KG1 (cell line): ENCODE measurements around the gene ZNF593.

ENCODE experiments used
- DNase-seq: peaks from one replicate; lab custom pipeline; 2025; lab: John Stamatoyannopoulos, UW

Gene ZNF593

DNA sequence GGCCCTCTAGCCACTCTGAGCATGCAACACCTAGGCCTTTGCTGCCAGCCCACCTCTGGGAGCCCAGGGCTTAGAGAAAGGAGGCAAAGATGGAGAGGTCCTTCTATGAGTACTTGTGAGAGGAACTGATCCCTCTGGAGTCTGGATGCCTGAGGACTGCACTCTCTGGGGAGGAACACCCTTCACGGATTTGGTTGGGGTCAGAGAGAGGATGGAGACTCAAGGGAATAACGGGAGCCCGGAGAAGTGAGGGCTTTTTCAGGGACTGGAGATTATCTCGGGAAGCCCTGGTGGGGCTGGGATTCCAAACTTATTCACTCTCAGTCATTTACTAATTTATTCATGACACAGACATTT is 532 bp upstream of the ZNF593 start:
- DNase-seq, result no peak

DNA sequence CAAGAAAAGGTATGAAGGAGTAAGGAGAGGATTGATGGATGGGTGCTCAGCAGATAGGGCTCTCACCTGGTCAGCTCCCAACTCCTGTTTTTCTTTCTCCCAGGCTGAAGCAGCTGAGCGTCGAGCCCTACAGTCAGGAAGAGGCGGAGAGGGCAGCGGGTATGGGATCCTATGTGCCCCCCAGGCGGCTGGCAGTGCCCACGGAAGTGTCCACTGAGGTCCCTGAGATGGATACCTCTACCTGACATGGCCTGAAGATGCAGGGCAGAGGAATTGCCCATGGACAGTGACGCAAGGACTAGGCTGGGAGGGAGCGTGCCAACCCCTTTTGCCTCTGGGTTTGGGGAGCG is 739 bp downstream of the ZNF593 start:
- no peak for DNase-seq

DNA sequence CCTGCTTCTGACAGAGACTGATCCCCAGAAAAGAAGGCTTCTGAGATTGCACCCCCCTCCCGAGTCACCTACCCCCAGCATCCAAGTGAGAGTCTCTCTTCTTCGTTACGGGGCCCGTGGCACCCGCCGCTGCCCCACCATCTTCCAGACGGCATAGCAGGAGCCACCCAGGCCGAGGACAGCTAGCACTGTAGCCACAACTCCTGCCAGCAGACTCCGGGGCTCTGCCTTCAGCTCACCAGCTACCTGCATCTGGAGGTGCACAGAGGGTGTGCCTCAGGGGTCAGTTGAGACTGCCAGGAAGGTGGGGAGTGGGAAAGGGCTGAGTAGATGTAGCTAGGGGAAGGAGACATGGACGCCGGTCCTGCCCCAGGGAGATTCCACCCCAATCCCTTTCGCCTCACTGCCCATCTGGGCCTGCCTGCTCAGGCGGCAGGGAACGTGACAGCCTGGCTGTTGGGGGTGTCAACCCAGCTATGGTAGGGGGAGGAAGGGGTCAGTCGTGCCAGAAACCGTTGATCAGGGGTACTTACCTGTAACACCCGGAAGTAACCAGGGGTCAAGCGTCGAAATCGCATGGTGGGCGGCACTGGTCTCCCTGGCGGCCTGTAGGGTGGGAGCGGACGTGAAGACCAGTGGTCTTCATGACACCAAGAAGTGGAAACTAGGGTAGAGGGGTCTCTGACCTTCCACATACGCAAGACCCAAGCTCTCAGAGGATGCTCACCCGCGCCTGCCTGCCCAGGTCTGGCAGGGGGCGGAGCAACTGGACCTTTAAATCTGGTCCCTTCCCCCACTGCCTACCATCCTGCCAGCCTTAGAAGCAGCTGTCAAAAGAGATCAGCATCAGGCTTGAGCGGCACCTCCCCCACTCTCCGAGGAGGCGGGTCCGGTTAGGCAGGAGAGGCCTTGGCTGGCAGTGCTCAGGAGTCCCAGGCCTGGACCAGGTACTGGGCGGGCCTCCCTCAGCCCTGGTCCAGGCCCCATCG is 1.7 kb downstream of the ZNF593 start, which contains the start of gene ZNF593OS:
Gene ZNF593OS (minus strand): TSS at position 749 of the 989 bp plus-strand sequence. CDS start 171 bp downstream, at position 578.
- DNase-seq, result no peak

DNA sequence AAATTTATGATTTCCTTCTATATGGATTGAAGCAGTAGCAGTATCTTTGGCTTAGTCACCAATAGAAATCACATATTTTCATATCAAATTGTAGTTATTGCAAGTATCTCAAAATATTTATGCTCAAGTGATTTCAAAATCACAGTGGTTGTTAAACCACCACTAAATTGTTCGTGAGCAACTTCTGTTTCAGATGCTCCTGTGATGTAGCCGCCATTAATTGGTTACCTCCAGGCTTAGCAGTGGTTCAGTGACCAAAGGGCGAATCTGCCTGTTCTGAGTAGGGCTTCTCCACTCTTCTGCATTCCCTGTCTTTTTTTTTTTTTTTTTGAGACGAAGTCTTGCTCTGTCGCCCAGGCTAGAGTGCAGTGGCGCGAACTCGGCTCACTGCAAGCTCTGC is 5.6 kb downstream of the ZNF593 start:
- DNase-seq, result no peak

GRCh38 chr1:26177182-26177684 is 7.5 kb downstream of the ZNF593 start, which contains the start of gene CNKSR1:
CNKSR1 (plus strand) TSS chr1:26177491; CDS start chr1:26177548, 57 bp downstream.
- DNase-seq, result no peak

DNA sequence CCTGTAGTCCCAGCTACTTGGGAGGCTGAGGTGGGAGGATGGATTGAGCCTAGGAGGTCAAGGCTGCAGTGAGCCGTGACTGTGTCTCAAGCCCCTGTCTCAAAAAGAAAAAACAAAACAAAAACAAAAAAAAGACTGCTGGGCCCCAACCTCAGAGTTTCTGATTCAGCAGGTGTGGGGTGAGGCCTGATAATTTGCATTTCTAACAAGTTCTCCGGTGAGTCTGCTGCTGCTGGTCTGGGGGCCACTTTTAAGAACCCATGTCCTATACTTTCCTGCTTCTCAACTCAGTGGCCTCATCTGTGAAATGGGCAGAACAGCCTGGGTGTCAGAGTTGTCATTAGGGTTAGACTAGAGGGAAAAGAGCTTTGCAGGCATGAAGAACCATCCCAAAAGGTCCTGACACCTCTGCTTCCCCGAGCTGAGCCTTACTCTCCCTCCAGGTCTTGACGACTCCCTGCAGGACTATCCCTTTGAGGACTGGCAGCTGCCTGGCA is 10.3 kb downstream of the ZNF593 start:
- DNase-seq, result no peak

DNA sequence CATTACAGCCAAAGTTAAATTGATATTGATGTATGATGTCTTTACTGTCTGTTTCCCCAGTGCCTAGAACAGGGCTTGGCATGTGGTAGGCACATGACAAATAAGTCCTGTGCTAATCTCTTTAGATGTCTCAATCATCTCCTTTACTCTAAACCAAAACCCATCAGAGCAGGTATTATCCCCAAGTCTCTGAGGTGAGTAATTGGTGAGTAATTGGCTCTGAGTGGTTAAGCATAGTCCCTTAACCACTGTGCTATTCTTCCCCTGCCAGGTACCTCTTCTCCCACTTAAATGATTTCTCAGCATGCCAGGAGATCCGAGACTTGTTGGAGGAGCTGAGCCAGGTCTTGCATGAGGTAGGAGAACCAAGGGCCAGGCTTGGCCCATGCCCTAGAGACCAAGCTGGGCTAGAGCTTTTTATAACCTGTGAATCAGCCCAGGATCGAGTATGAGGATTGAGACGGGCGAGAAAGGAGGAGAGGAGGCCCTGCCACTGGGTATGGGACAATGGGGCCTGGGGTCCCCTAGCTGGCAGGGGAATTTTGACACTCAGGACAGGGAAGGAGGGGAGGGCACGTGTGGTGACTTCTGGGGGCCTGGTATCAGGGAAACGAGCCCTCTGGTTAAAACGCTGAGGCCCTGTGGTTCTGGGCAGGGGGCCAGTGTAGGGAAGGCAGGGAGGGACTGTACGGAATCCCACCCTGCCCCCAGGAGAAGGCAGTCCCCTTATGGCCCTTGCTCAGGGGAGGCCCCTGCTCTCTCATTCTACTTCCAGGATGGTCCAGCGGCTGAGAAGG is 12.1 kb downstream of the ZNF593 start:
- no peak for DNase-seq

DNA sequence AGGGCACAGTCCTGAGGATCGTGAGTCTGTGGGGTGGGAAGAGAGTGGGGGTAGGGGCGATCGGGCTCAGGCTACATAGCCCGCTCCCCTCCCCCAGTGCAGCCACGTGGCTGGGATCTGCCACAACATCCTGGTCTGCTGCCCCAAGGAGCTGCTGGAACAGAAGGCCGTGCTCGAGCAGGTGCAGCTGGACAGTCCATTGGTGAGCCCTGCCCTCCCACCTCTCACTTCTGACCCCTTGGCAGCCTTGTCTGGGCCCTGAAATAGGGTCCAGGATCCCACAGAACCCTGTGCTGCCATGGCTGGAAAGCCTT is 12.6 kb downstream of the ZNF593 start:
- DNase-seq, result no peak

GRCh38 chr1:26184086-26184485 is 14.4 kb downstream of the ZNF593 start:
- no peak for DNase-seq

GRCh38 chr1:26184883-26185282 is 15.2 kb downstream of the ZNF593 start:
- DNase-seq, result no peak

DNA sequence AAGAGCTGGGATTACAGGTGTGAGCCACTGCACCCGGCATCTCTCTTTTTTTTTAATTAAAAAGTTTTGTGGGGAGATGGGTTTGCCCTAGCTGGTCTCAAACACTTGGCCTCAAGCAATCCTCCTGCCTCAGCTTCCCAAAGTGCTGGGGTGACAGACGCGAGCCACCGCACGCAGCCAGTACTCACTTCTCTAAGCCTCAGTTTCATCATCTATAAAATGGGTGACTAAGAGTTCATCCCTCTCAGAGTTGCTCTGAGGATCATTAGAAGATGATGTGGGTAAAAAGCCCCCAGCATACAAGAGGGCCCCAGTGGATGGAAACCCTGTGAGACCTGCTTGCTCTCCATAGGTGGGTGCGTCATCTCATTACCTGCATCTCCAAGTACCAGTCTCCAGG is 18.2 kb downstream of the ZNF593 start:
- no peak for DNase-seq

DNA sequence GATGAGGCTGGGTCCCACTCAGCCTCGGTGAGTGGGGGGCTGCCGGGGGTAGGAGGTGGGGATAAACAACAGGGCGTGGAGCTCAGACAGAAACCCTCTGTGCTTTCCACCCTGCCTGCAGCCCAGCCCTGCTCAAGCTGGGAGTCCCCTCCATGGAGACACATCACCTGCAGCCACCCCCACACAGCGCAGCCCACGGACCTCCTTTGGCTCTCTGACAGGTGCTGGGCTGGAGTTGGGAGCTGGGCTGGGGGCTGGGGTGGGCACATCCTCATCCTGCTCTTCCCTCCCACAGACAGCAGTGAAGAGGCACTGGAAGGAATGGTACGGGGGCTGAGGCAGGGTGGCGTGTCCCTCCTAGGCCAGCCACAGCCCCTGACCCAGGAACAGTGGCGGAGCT is 18.8 kb downstream of the ZNF593 start:
- no peak for DNase-seq

DNA sequence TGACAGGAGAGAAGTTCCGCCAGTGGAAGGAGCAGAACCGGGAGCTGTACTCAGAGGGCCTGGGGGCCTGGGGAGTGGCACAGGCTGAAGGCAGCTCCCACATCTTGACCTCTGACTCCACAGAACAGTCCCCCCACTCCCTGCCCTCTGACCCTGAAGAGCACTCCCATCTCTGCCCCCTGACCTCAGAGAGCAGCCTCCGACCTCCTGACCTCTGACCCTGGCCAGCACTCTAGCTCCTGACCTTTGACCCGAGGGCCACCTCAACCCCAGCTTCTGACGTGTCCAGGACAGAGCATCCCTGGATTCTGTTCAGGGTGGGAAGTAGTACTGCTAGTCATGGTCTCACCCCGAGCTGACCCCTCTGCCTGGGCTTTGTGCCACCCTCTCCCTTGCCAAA is 19.6 kb downstream of the ZNF593 start:
- no peak for DNase-seq

- no peak for DNase-seq
Measured at GRCh38 chr1:26189751-26190275, 20.1 kb downstream of the ZNF593 start.

GRCh38 chr1:26190373-26190987 is 20.8 kb downstream of the ZNF593 start, which contains the start of gene CATSPER4:
CATSPER4 (plus strand) TSS chr1:26190602; CDS start chr1:26190628, 26 bp downstream.
- no peak for DNase-seq

- DNase-seq, result no peak
Measured at GRCh38 chr1:26191739-26192138, 22.0 kb downstream of the ZNF593 start.

DNA sequence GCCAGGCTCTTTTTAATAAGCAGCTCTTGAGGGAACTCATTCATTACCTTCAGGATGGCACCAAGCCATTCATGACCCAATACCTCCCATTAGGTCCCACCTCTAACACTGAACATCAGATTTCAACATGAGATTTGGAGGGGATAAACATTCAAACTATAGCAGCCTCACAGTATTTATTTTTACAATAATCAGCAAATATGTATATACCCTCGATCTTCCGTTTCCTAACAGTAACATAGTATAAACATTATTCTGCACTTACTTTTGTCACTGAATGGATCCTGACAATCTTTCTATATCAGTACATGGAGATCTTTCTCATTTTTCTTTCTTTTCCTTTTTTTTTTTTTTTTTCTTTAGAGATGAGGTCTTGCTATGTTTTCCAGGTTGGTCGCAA is 26.1 kb downstream of the ZNF593 start:
- DNase-seq, result no peak

DNA sequence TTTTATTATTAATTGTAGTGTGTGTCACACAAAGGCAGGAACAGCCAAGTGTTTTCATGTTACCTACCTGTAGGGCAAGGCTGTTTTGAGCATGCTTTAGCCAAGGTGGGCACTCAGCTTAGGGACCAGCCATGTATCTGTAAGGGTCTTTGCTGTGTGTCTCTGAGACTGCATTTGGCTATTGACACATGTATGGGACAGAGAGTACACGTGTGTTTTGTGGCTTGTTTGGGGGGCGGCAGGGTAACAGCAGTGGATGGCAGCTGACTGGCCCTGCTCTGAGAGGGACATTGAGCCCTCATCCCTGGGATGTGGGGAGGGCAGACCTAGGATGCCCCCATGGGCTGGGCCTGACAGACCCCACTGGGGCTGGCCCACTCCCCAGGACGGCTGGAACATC is 27.6 kb downstream of the ZNF593 start:
- no peak for DNase-seq

DNA sequence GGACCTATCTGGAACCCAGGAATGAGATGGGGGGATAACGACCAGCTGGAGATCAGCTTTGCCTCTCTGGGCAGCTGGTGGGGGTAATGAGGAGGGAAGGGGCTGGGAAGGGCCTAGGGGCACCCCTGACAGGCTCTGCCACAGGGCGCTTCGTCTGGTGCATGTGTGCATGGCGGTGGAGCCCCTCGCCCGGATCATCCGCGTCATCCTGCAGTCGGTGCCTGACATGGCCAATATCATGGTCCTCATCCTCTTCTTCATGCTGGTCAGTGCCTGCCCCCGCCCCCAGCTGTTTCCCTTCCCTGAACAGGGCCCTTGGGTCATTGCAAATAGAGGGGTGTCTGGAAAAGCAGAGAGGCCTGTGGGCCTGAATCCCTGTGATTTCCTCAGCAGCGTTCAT is 28.1 kb downstream of the ZNF593 start:
- DNase-seq, result no peak

- no peak for DNase-seq
Measured at GRCh38 chr1:26200413-26200812, 30.7 kb downstream of the ZNF593 start.

DNA sequence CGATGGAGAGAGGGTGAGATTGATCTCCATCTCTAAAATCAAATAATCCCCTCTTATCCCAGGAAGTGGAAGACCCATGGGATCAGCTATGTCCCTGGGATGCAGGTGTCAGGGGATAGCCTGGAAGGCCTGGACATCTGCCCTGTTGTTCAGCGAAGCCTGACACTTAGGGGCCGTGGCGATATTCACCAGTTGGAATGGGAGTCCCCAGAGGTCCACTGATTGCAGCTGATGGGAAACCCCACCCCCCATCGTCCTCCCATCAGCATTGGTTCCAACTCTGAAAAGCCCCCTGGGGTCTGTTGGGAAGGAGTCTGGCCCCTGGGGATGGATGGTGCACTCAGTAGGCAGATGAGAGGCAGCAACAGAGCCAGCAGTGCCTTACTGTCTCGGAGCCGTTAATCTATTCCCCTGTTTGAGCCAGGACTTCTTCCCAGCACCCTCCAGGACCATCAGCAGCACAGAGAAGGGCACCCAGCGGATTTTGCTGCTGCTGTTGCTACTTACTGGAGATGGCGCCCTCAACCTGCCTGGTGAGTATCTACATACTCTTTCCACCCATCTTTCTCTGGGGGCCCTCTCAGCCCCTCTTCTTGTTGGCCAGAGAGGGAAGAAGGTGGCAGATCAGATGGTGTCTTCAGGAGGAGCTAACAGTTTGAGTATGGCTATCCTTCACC is 34.1 kb downstream of the ZNF593 start:
- no peak for DNase-seq
